Measurements from ENCODE around the gene MSH3. TPM values are rescaled to one million over a fixed set of nuclear protein-coding genes. Genes with fewer than 3 reads are reported as not detected.
A peak's percentile ranks its signal among the peaks of the same experiment; 100 is the strongest.

The MSH3 gene
- polyA plus RNA-seq = 10 to 100 TPM in 1 of 4 donors, 1 to 10 TPM in 3; 3.5 to 15.6 (median 4.8) TPM
- long read RNA-seq, donor 1, partial matches to known transcripts = 8 of 8 reads
- long read RNA-seq, donor 1, other reads (novel, unspliced or antisense) = 0 of 8 reads
- long read RNA-seq, donor 2 = 0 reads
- long read RNA-seq, donor 3 = 0 reads
- long read RNA-seq, donor 4 = 0 reads
- long read RNA-seq, donor 5 = 0 reads
- long read RNA-seq, donor 6 = 0 reads
- long read RNA-seq, donor 7, full-length matches to known transcripts = 1 of 1 reads
- long read RNA-seq, donor 7, partial matches to known transcripts = 0 of 1 reads
- long read RNA-seq, donor 7, other reads (novel, unspliced or antisense) = 0 of 1 reads
- long read RNA-seq, donor 8 = 0 reads
- long read RNA-seq, donor 9 = 0 reads
- long read RNA-seq, donor 10, full-length matches to known transcripts = 1 of 1 reads
- long read RNA-seq, donor 10, partial matches to known transcripts = 0 of 1 reads
- long read RNA-seq, donor 10, other reads (novel, unspliced or antisense) = 0 of 1 reads

DNA sequence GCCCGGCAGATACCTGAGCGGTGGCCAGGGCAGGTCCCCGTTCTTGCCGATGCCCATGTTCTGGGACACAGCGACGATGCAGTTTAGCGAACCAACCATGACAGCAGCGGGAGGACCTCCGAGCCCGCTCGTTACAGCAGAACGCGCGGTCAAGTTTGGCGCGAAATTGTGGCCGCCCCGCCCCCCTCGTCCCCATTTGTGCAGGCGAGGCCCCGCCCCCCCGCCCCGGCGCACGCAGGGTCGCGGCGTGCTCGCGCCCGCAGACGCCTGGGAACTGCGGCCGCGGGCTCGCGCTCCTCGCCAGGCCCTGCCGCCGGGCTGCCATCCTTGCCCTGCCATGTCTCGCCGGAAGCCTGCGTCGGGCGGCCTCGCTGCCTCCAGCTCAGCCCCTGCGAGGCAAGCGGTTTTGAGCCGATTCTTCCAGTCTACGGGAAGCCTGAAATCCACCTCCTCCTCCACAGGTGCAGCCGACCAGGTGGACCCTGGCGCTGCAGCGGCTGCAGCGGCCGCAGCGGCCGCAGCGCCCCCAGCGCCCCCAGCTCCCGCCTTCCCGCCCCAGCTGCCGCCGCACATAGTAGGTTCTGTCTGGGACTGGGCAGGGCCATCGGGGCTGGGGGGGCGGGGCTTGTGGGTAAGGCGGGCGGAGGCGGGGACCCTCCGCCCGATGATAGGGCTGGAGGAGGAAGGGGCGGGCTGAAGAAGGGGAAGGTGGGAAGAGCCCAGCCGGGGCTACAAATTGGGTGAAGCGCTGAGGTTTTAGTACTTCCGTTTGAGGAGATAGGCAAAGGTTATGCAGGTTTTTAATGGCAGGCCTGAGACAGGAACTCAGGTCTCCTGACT lies at the start of gene MSH3, which contains the start of gene DHFR:
TSS of gene MSH3 (plus strand) at position 262 of the 840 bp plus-strand sequence. CDS start at position 338, 76 bp downstream.
TSS of gene DHFR (minus strand) at position 593 of the 840 bp plus-strand sequence. CDS start at position 99, 494 bp downstream.
- FAIRE-seq = no peak
- WGBS, 3 donors = 0 to 1% (median 1%) methylated on average over 53 to 74 of the region's 74 CpGs

GRCh38 chr5:80607343-80607742 lies 47.1 kb upstream of the MSH3 start:
- Histone ChIP-seq H3K27me3 (ENCODE audit: control insufficient read depth in 3 of 3, insufficient read depth in 3 of 3, low read length in 3 of 3) (no peaks in the 10 kb centered on the region), H3K36me3 (ENCODE audit: control insufficient read depth in 3 of 3, insufficient read depth in 2 of 3, low read depth in 1 of 3, low read length in 3 of 3) (no peaks in the 10 kb centered on the region), H3K4me1 (ENCODE audit: control insufficient read depth in 3 of 3, insufficient read depth in 2 of 3, low read depth in 1 of 3, low read length in 2 of 3) (no peaks in the 10 kb centered on the region), H3K27ac (ENCODE audit: low read depth in 1 of 3, low read length in 2 of 3) (no peak overlapping the region), H3K9me3 (ENCODE audit: control insufficient read depth in 2 of 2, insufficient read depth in 1 of 2, low read depth in 1 of 2, low read length in 1 of 2) (peaks cover 0 to 6% of the 10 kb centered on the region in 2 donors), H3K4me3 (ENCODE audit: low read depth in 1 of 3, low read length in 3 of 3) (no peak overlapping the region)
- FAIRE-seq (no peak), DNase-seq (no peak)

More for the DNA sequence above, at the start of gene MSH3, which contains the start of gene DHFR:
- Histone ChIP-seq H3K4me1 (ENCODE audit: control insufficient read depth in 3 of 3, insufficient read depth in 2 of 3, low read depth in 1 of 3, low read length in 2 of 3) (peaks cover 3 to 11% (median 5%) of the 10 kb centered on the region in 3 donors), H3K4me3 (ENCODE audit: low read depth in 1 of 3, low read length in 3 of 3) (peak within 1 kb of the TSS; percentile 61 to 94 (median 83)), H3K9me3 (ENCODE audit: control insufficient read depth in 2 of 2, insufficient read depth in 1 of 2, low read depth in 1 of 2, low read length in 1 of 2) (no peaks in the 10 kb centered on the region), H3K36me3 (ENCODE audit: control insufficient read depth in 3 of 3, insufficient read depth in 2 of 3, low read depth in 1 of 3, low read length in 3 of 3) (peaks cover 2 to 23% (median 6%) of the 10 kb centered on the region in 3 donors), H3K27me3 (ENCODE audit: control insufficient read depth in 3 of 3, insufficient read depth in 3 of 3, low read length in 3 of 3) (no peaks in the 10 kb centered on the region), H3K27ac (ENCODE audit: low read depth in 1 of 3, low read length in 2 of 3) (peak within 1 kb of the TSS; percentile 93 to 97 (median 96))
- DNase-seq = peak; percentile 95

DNA sequence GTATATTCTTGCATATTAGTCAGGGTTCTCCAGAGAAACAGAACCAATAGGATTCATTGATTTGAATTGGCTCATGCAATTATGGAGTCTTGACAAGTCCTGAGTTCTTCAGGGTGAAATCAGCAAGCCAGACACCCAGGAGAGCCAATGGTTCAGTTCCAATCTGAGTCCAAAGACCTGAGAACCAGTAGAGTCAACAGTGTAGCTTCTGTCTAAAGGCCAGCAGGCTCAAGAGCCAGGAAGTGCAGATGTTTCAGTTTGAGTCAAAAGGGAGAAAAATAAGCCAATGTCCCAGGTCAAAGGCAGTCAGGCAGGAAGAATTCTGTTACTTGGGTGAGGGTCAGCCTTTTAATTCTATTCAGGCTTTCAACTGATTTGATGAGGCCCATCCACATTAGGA lies 46.6 kb upstream of the MSH3 start:
- Histone ChIP-seq H3K9me3 (ENCODE audit: control insufficient read depth in 2 of 2, insufficient read depth in 1 of 2, low read depth in 1 of 2, low read length in 1 of 2) (peaks cover 0 to 6% of the 10 kb centered on the region in 2 donors), H3K4me1 (ENCODE audit: control insufficient read depth in 3 of 3, insufficient read depth in 2 of 3, low read depth in 1 of 3, low read length in 2 of 3) (no peaks in the 10 kb centered on the region), H3K27me3 (ENCODE audit: control insufficient read depth in 3 of 3, insufficient read depth in 3 of 3, low read length in 3 of 3) (no peaks in the 10 kb centered on the region), H3K4me3 (ENCODE audit: low read depth in 1 of 3, low read length in 3 of 3) (no peak overlapping the region), H3K36me3 (ENCODE audit: control insufficient read depth in 3 of 3, insufficient read depth in 2 of 3, low read depth in 1 of 3, low read length in 3 of 3) (no peaks in the 10 kb centered on the region), H3K27ac (ENCODE audit: low read depth in 1 of 3, low read length in 2 of 3) (no peak overlapping the region)
- DNase-seq = peak in 1 of 2 donors; percentile 30
- no peak for FAIRE-seq

- Histone ChIP-seq H3K27me3 (ENCODE audit: control insufficient read depth in 3 of 3, insufficient read depth in 3 of 3, low read length in 3 of 3) (no peaks in the 10 kb centered on the region), H3K9me3 (ENCODE audit: control insufficient read depth in 2 of 2, insufficient read depth in 1 of 2, low read depth in 1 of 2, low read length in 1 of 2) (peaks cover 0 to 6% of the 10 kb centered on the region in 2 donors), H3K4me3 (ENCODE audit: low read depth in 1 of 3, low read length in 3 of 3) (no peak overlapping the region), H3K27ac (ENCODE audit: low read depth in 1 of 3, low read length in 2 of 3) (no peak overlapping the region), H3K36me3 (ENCODE audit: control insufficient read depth in 3 of 3, insufficient read depth in 2 of 3, low read depth in 1 of 3, low read length in 3 of 3) (no peaks in the 10 kb centered on the region), H3K4me1 (ENCODE audit: control insufficient read depth in 3 of 3, insufficient read depth in 2 of 3, low read depth in 1 of 3, low read length in 2 of 3) (no peaks in the 10 kb centered on the region)
- no peak for FAIRE-seq
- no peak for DNase-seq
- 86 to 100% (median 93%) methylated on average over 1 of the region's 1 CpG for WGBS, 3 donors
Measured at GRCh38 chr5:80608731-80609130, 45.7 kb upstream of the MSH3 start.

- H3K9me3 ChIP-seq (ENCODE audit: control insufficient read depth in 2 of 2, insufficient read depth in 1 of 2, low read depth in 1 of 2, low read length in 1 of 2) = peaks cover 0 to 6% of the 10 kb centered on the region in 2 donors
- H3K27me3 ChIP-seq (ENCODE audit: control insufficient read depth in 3 of 3, insufficient read depth in 3 of 3, low read length in 3 of 3) = no peaks in the 10 kb centered on the region
- H3K4me3 ChIP-seq (ENCODE audit: low read depth in 1 of 3, low read length in 3 of 3) = no peak overlapping the region
- DNase-seq = no peak
- WGBS, 3 donors = 88 to 94% (median 89%) methylated on average over 1 of the region's 1 CpG
- FAIRE-seq = no peak
- no peak overlapping the region for H3K27ac ChIP-seq (ENCODE audit: low read depth in 1 of 3, low read length in 2 of 3)
- H3K36me3 ChIP-seq (ENCODE audit: control insufficient read depth in 3 of 3, insufficient read depth in 2 of 3, low read depth in 1 of 3, low read length in 3 of 3) = no peaks in the 10 kb centered on the region
- H3K4me1 ChIP-seq (ENCODE audit: control insufficient read depth in 3 of 3, insufficient read depth in 2 of 3, low read depth in 1 of 3, low read length in 2 of 3) = no peaks in the 10 kb centered on the region
Measured at GRCh38 chr5:80609692-80610091, 44.8 kb upstream of the MSH3 start.

DNA sequence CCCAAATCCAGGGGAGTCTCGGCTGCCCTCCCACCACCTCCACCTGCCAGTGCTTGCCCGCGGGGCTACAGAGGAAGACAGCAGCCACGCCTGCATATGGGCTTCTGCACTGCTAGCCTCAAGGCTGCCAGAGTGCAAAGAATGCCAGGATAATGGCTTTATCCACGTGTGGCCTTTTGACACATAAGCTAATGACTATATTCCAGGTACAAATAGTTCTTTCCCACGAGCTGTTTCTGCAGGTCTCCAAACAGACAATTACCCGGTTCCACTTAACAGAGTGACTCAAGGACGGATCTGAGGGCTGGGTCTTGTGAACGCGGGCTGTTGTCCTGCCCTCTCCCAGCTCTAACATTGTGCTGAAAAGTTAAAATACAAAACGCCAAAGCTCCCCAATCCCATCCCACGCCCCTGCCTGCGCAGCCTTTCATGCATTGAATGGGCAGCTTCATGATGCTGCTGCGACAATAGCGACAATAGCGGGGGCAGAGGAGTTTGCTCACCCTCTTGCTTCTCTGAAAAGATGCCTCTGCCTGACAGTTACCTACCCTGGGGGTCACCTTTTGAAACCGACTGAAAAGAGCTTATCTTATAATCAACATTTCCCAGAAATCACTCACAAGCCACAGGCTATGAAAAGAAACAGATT lies 39.1 kb upstream of the MSH3 start:
- DNase-seq (no peak), FAIRE-seq (no peak)
- Histone ChIP-seq H3K9me3 (ENCODE audit: control insufficient read depth in 2 of 2, insufficient read depth in 1 of 2, low read depth in 1 of 2, low read length in 1 of 2) (peaks cover 0 to 3% of the 10 kb centered on the region in 2 donors), H3K27me3 (ENCODE audit: control insufficient read depth in 3 of 3, insufficient read depth in 3 of 3, low read length in 3 of 3) (no peaks in the 10 kb centered on the region), H3K4me1 (ENCODE audit: control insufficient read depth in 3 of 3, insufficient read depth in 2 of 3, low read depth in 1 of 3, low read length in 2 of 3) (no peaks in the 10 kb centered on the region), H3K36me3 (ENCODE audit: control insufficient read depth in 3 of 3, insufficient read depth in 2 of 3, low read depth in 1 of 3, low read length in 3 of 3) (no peaks in the 10 kb centered on the region), H3K27ac (ENCODE audit: low read depth in 1 of 3, low read length in 2 of 3) (no peak overlapping the region), H3K4me3 (ENCODE audit: low read depth in 1 of 3, low read length in 3 of 3) (no peak overlapping the region)
- 83 to 84% (median 84%) methylated on average over 17 of the region's 17 CpGs for WGBS, 3 donors

DNA sequence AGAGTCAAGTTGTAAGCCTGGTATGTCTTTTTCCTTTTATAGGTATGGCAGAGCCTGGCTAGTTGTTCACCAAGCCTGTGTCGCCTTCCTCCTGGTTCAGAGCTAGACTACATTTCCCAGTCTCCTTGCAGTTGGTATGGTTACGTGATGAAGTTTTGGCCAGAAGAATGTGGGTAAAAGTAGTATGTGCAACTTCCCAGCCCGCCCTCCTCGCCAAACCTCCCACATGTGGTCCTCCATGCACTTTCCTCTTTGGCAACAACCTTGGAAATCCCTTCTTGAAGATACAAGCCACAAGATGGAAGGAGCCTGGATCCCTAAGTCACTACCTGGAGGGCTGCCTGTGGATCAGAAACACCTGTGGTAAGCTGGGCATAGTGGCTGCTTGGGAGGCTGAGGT lies 36.0 kb upstream of the MSH3 start:
- Histone ChIP-seq H3K4me1 (ENCODE audit: control insufficient read depth in 3 of 3, insufficient read depth in 2 of 3, low read depth in 1 of 3, low read length in 2 of 3) (peaks cover 0 to 1% (median 0%) of the 10 kb centered on the region in 3 donors), H3K27ac (ENCODE audit: low read depth in 1 of 3, low read length in 2 of 3) (no peak overlapping the region), H3K36me3 (ENCODE audit: control insufficient read depth in 3 of 3, insufficient read depth in 2 of 3, low read depth in 1 of 3, low read length in 3 of 3) (no peaks in the 10 kb centered on the region), H3K4me3 (ENCODE audit: low read depth in 1 of 3, low read length in 3 of 3) (no peak overlapping the region), H3K9me3 (ENCODE audit: control insufficient read depth in 2 of 2, insufficient read depth in 1 of 2, low read depth in 1 of 2, low read length in 1 of 2) (no peaks in the 10 kb centered on the region), H3K27me3 (ENCODE audit: control insufficient read depth in 3 of 3, insufficient read depth in 3 of 3, low read length in 3 of 3) (no peaks in the 10 kb centered on the region)
- no peak for DNase-seq
- no peak for FAIRE-seq
- WGBS, 3 donors = 97 to 98% (median 98%) methylated on average over 4 of the region's 4 CpGs

DNA sequence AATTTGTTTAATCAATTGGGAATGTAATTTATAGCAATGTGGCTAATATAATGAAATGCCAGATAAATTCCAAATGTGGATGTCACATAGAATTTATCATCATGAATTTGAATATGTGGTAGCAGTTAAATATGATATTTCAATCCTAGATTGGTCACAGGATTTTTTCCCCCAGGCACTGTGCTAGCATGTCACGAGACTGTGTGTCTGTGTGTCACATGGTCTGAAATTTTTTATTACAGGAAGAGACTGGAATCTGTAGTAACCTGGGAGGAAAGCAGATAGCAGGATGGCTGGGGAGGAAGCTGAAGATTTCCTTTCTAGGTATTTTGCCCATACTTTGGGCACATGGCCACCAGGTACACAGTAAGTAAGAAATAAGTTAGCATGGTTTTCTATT lies 35.4 kb upstream of the MSH3 start:
- no peaks in the 10 kb centered on the region for H3K36me3 ChIP-seq (ENCODE audit: control insufficient read depth in 3 of 3, insufficient read depth in 2 of 3, low read depth in 1 of 3, low read length in 3 of 3)
- no peak overlapping the region for H3K27ac ChIP-seq (ENCODE audit: low read depth in 1 of 3, low read length in 2 of 3)
- no peaks in the 10 kb centered on the region for H3K27me3 ChIP-seq (ENCODE audit: control insufficient read depth in 3 of 3, insufficient read depth in 3 of 3, low read length in 3 of 3)
- FAIRE-seq = no peak
- H3K9me3 ChIP-seq (ENCODE audit: control insufficient read depth in 2 of 2, insufficient read depth in 1 of 2, low read depth in 1 of 2, low read length in 1 of 2) = no peaks in the 10 kb centered on the region
- no peak overlapping the region for H3K4me3 ChIP-seq (ENCODE audit: low read depth in 1 of 3, low read length in 3 of 3)
- WGBS, 3 donors = 73 to 90% (median 76%) methylated on average over 1 of the region's 1 CpG
- peaks cover 0 to 5% (median 0%) of the 10 kb centered on the region in 3 donors for H3K4me1 ChIP-seq (ENCODE audit: control insufficient read depth in 3 of 3, insufficient read depth in 2 of 3, low read depth in 1 of 3, low read length in 2 of 3)
- DNase-seq = peak in 1 of 2 donors; percentile 63

All from small intestine (tissue), 16 donors.